GM12892 (cell line): ENCODE data around the gene WBP4.

ENCODE experiments used
- POLR2A ChIP-seq: IDR thresholded peaks from 2 replicates; pipeline ENCODE4 v1.6.1; 2011; ENCODE audit warnings: low read depth, low read length, control low read depth
- POLR2AphosphoS5 ChIP-seq: IDR thresholded peaks from 2 replicates; pipeline ENCODE4 v1.6.1; 2011; ENCODE audit warnings: low read depth, low read length, control low read depth

- no peak for TF ChIP-seq POLR2AphosphoS5
- no peak for TF ChIP-seq POLR2A
Measured at GRCh38 chr13:41034881-41035280, 26.4 kb upstream of the WBP4 start.
